ENCODE results near the gene LAMA5. TPM values are rescaled to one million over a fixed set of nuclear protein-coding genes. Genes with fewer than 3 reads are reported as not detected.

LAMA5 gene
- total RNA-seq, 8 experiments from 2014 or later, result 9.7 to 45.4 (median 24.9) TPM

- Histone ChIP-seq H3K4me1 (replicated peaks in 1 of 2) (no peaks in the 10 kb centered on the region), H3K27ac (no peak overlapping the region), H3K4me3 (no peak overlapping the region)
- no peak for ATAC-seq (replicated peaks in 6 of 8)
- WGBS, 10 experiments, result 71 to 100% (median 86%) methylated on average over 1 of the region's 14 CpGs; no CpG with 5 or more reads in 4 of the 10 experiments
- in situ Hi-C loops (cut with MboI; ENCODE audit: low pct_unique_long_range_greater_than_20kb in 2 of 9, low sequenced_read_pairs in 9 of 9, unreplicated experiment in 9 of 9), result no loop called here
Measured at GRCh38 chr20:62325172-62325905, 41.8 kb downstream of the LAMA5 start.

- no peak overlapping the region for H3K27ac ChIP-seq
- in situ Hi-C loops (cut with MboI; ENCODE audit: low pct_unique_long_range_greater_than_20kb in 2 of 9, low sequenced_read_pairs in 9 of 9, unreplicated experiment in 9 of 9), result no loop called here
- 95 to 100% methylated on average over 1 to 4 of the region's 25 CpGs; no CpG with 5 or more reads in 8 of the 10 experiments for WGBS, 10 experiments
- no peaks in the 10 kb centered on the region for H3K4me1 ChIP-seq (replicated peaks in 1 of 2)
- ATAC-seq (replicated peaks in 6 of 8), result no peak
- no peak overlapping the region for H3K4me3 ChIP-seq
Measured at GRCh38 chr20:62323980-62324906, 42.9 kb downstream of the LAMA5 start.

GRCh38 chr20:62323146-62323979 is 43.7 kb downstream of the LAMA5 start:
- Histone ChIP-seq H3K27ac (no peak overlapping the region), H3K4me3 (no peak overlapping the region), H3K4me1 (replicated peaks in 1 of 2) (no peaks in the 10 kb centered on the region)
- in situ Hi-C loops (cut with MboI; ENCODE audit: low pct_unique_long_range_greater_than_20kb in 2 of 9, low sequenced_read_pairs in 9 of 9, unreplicated experiment in 9 of 9), result no loop called here
- ATAC-seq (replicated peaks in 6 of 8), result no peak
- WGBS, 10 experiments, result 92 to 95% methylated on average over 5 to 6 of the region's 52 CpGs; no CpG with 5 or more reads in 8 of the 10 experiments

- Histone ChIP-seq H3K4me1 (replicated peaks in 1 of 2) (no peaks in the 10 kb centered on the region), H3K27ac (no peak overlapping the region), H3K4me3 (no peak overlapping the region)
- in situ Hi-C loops (cut with MboI; ENCODE audit: low pct_unique_long_range_greater_than_20kb in 2 of 9, low sequenced_read_pairs in 9 of 9, unreplicated experiment in 9 of 9), result no loop called here
- peak in 2 of 8 experiments; percentile 13 for ATAC-seq (replicated peaks in 6 of 8)
- WGBS, 10 experiments, result no CpG with 5 or more reads among the region's 16 CpGs
Measured at GRCh38 chr20:62322492-62323041, 44.5 kb downstream of the LAMA5 start.

- peak in 2 of 8 experiments; percentile 4 to 12 for ATAC-seq (replicated peaks in 6 of 8)
- Histone ChIP-seq H3K4me1 (replicated peaks in 1 of 2) (no peaks in the 10 kb centered on the region), H3K27ac (no peak overlapping the region), H3K4me3 (no peak overlapping the region)
- WGBS, 10 experiments, result 92 to 100% methylated on average over 1 to 2 of the region's 16 CpGs; no CpG with 5 or more reads in 8 of the 10 experiments
- in situ Hi-C loops (cut with MboI; ENCODE audit: low pct_unique_long_range_greater_than_20kb in 2 of 9, low sequenced_read_pairs in 9 of 9, unreplicated experiment in 9 of 9), result no loop called here
Measured at GRCh38 chr20:62321975-62322374, 45.1 kb downstream of the LAMA5 start.

GRCh38 chr20:62321521-62321948 is 45.6 kb downstream of the LAMA5 start:
- in situ Hi-C loops (cut with MboI; ENCODE audit: low pct_unique_long_range_greater_than_20kb in 2 of 9, low sequenced_read_pairs in 9 of 9, unreplicated experiment in 9 of 9), result no loop called here
- no peak overlapping the region for H3K4me3 ChIP-seq
- peak in 4 of 8 experiments; percentile 7 to 19 (median 9) for ATAC-seq (replicated peaks in 6 of 8)
- H3K27ac ChIP-seq, result no peak overlapping the region
- WGBS, 10 experiments, result no CpG with 5 or more reads among the region's 7 CpGs
- H3K4me1 ChIP-seq (replicated peaks in 1 of 2), result no peaks in the 10 kb centered on the region

- 60 to 95% methylated on average over 1 to 11 of the region's 22 CpGs; no CpG with 5 or more reads in 8 of the 10 experiments for whole genome bisulfite sequencing, 10 experiments
- Histone ChIP-seq H3K27ac (no peak overlapping the region), H3K4me1 (replicated peaks in 1 of 2) (no peaks in the 10 kb centered on the region), H3K4me3 (no peak overlapping the region)
- peak in 3 of 8 experiments; percentile 5 to 31 (median 8) for ATAC-seq (replicated peaks in 6 of 8)
- in situ Hi-C loops (cut with MboI; ENCODE audit: low pct_unique_long_range_greater_than_20kb in 2 of 9, low sequenced_read_pairs in 9 of 9, unreplicated experiment in 9 of 9), result no loop called here
Measured at GRCh38 chr20:62320581-62321354, 46.3 kb downstream of the LAMA5 start.

- Histone ChIP-seq H3K4me3 (no peak overlapping the region), H3K4me1 (replicated peaks in 1 of 2) (no peaks in the 10 kb centered on the region), H3K27ac (no peak overlapping the region)
- WGBS, 10 experiments, result 0 to 80% (median 80%) methylated on average over 1 to 2 of the region's 29 CpGs; no CpG with 5 or more reads in 7 of the 10 experiments
- in situ Hi-C loops (cut with MboI; ENCODE audit: low pct_unique_long_range_greater_than_20kb in 2 of 9, low sequenced_read_pairs in 9 of 9, unreplicated experiment in 9 of 9), result no loop called here
- ATAC-seq (replicated peaks in 6 of 8), result peak in 3 of 8 experiments; percentile 65 to 93 (median 85)
Measured at GRCh38 chr20:62319346-62319909, 47.7 kb downstream of the LAMA5 start.

- in situ Hi-C loops (cut with MboI; ENCODE audit: low pct_unique_long_range_greater_than_20kb in 2 of 9, low sequenced_read_pairs in 9 of 9, unreplicated experiment in 9 of 9), result no loop called here
- Histone ChIP-seq H3K27ac (no peak overlapping the region), H3K4me1 (replicated peaks in 1 of 2) (no peaks in the 10 kb centered on the region), H3K4me3 (no peak overlapping the region)
- WGBS, 10 experiments, result 92% methylated on average over 4 of the region's 36 CpGs; no CpG with 5 or more reads in 9 of the 10 experiments
- peak in 3 of 8 experiments; percentile 11 to 41 (median 16) for ATAC-seq (replicated peaks in 6 of 8)
Measured at GRCh38 chr20:62318400-62319345, 48.4 kb downstream of the LAMA5 start.

- in situ Hi-C loops (cut with MboI; ENCODE audit: low pct_unique_long_range_greater_than_20kb in 2 of 9, low sequenced_read_pairs in 9 of 9, unreplicated experiment in 9 of 9), result no loop called here
- ATAC-seq (replicated peaks in 6 of 8), result no peak
- WGBS, 10 experiments, result 60 to 100% methylated on average over 1 to 2 of the region's 18 CpGs; no CpG with 5 or more reads in 8 of the 10 experiments
- no peak overlapping the region for H3K4me3 ChIP-seq
- no peaks in the 10 kb centered on the region for H3K4me1 ChIP-seq (replicated peaks in 1 of 2)
- H3K27ac ChIP-seq, result no peak overlapping the region
Measured at GRCh38 chr20:62317167-62317655, 49.9 kb downstream of the LAMA5 start.
